Skeletal muscle tissue (tissue), 4 donors: ENCODE results near the gene C18orf32. TPM values are rescaled to one million over a fixed set of nuclear protein-coding genes. Genes with fewer than 3 reads are reported as not detected.
"Not testable (repeated sequence)": the region's sequence is repeated elsewhere in the genome, so short reads cannot be mapped to it uniquely, and the experiment has no call there.

ENCODE experiments used
- H3K27ac ChIP-seq: one replicate; pipeline ENCODE4 v1.7.0; 2013; ENCODE audit warnings: mild to moderate bottlenecking, low read depth, low read length, inconsistent platforms
- H3K27me3 ChIP-seq, 3 donors: one replicate each; pipeline ENCODE4 v1.7.0; 2013; ENCODE audit warnings: low read length in 3 of 3; ENCODE audit not compliant: control insufficient read depth in 3 of 3, insufficient read depth in 3 of 3
- H3K36me3 ChIP-seq, 3 donors: one replicate each; pipeline ENCODE4 v1.7.0; 2013; ENCODE audit warnings: low read length in 3 of 3; ENCODE audit not compliant: control insufficient read depth in 3 of 3, insufficient read depth in 3 of 3
- H3K4me1 ChIP-seq, 3 donors: one replicate each; pipeline ENCODE4 v1.7.0; 2013; ENCODE audit warnings: low read length in 3 of 3, mild to moderate bottlenecking in 3 of 3; ENCODE audit not compliant: control insufficient read depth in 3 of 3, insufficient read depth in 3 of 3
- H3K4me3 ChIP-seq, 3 donors: one replicate each; pipeline ENCODE4 v1.7.0; 2013; ENCODE audit warnings: low read length in 3 of 3
- H3K9ac ChIP-seq, 3 donors: one replicate each; pipeline ENCODE4 v1.7.0; 2013; ENCODE audit warnings: low read length in 3 of 3, mild to moderate bottlenecking in 3 of 3, moderate library complexity in 2 of 3, low read depth in 1 of 3
- H3K9me3 ChIP-seq, 3 donors: one replicate each; pipeline ENCODE4 v1.7.0; 2013; ENCODE audit warnings: low read length in 3 of 3; ENCODE audit not compliant: control insufficient read depth in 3 of 3
- total RNA-seq: library from RNA; depleted of rRNA; stranded (reverse); fragments of >200 nt; gene quantifications from one replicate; pipeline ENCODE4 v1.2.3, GENCODE V29; 2014
- donor health status: Osteomylitis.

The C18orf32 gene
- total RNA-seq, 1 donor from 2014 or later: 4.7 TPM

GRCh38 chr18:49459404-49460171 lies 27.4 kb downstream of the C18orf32 start:
- H3K9ac ChIP-seq: peak overlapping the region; percentile 92 to 96 (median 95)
- peak overlapping the region; percentile 90 for H3K27ac ChIP-seq
- peaks cover 13 to 24% (median 18%) of the 10 kb centered on the region in 3 donors for H3K4me1 ChIP-seq
- H3K4me3 ChIP-seq: peak overlapping the region; percentile 80 to 94 (median 91)
- H3K9me3 ChIP-seq: no peaks in the 10 kb centered on the region
- H3K36me3 ChIP-seq: no peaks in the 10 kb centered on the region
- H3K27me3 ChIP-seq: no peaks in the 10 kb centered on the region

GRCh38 chr18:49457616-49458015 lies 29.4 kb downstream of the C18orf32 start:
- no peak overlapping the region for H3K4me3 ChIP-seq
- H3K9ac ChIP-seq: no peak overlapping the region
- no peaks in the 10 kb centered on the region for H3K9me3 ChIP-seq
- no peak overlapping the region for H3K27ac ChIP-seq
- H3K4me1 ChIP-seq: peaks cover 13 to 24% (median 18%) of the 10 kb centered on the region in 3 donors
- no peaks in the 10 kb centered on the region for H3K36me3 ChIP-seq
- no peaks in the 10 kb centered on the region for H3K27me3 ChIP-seq

- H3K4me1 ChIP-seq: peaks cover 13 to 24% (median 18%) of the 10 kb centered on the region in 3 donors
- no peaks in the 10 kb centered on the region for H3K36me3 ChIP-seq
- H3K9ac ChIP-seq: peak overlapping the region in 1 of 3 donors; percentile 16
- H3K9me3 ChIP-seq: no peaks in the 10 kb centered on the region
- no peaks in the 10 kb centered on the region for H3K27me3 ChIP-seq
- H3K27ac ChIP-seq: no peak overlapping the region
- no peak overlapping the region for H3K4me3 ChIP-seq
These were observed 30.2 kb downstream of the C18orf32 start for GRCh38 chr18:49456794-49457193.

- not testable (repeated sequence) for H3K4me3 ChIP-seq, H3K27me3 ChIP-seq, H3K9ac ChIP-seq, H3K36me3 ChIP-seq, H3K27ac ChIP-seq, H3K4me1 ChIP-seq
- peaks cover 0 to 17% (median 7%) of the 10 kb centered on the region in 3 donors for H3K9me3 ChIP-seq
These were observed 34.5 kb downstream of the C18orf32 start for GRCh38 chr18:49452534-49452933.

GRCh38 chr18:49447810-49448745 lies 39.0 kb downstream of the C18orf32 start:
- Histone ChIP-seq H3K27ac (no peak overlapping the region), H3K9me3 (peaks cover 0 to 17% (median 7%) of the 10 kb centered on the region in 3 donors), H3K4me1 (no peaks in the 10 kb centered on the region)

GRCh38 chr18:49446481-49446880 lies 40.6 kb downstream of the C18orf32 start:
- Histone ChIP-seq H3K4me1 (peaks cover 0 to 3% (median 3%) of the 10 kb centered on the region in 3 donors), H3K9ac (no peak overlapping the region), H3K9me3 (peaks cover 0 to 17% (median 7%) of the 10 kb centered on the region in 3 donors), H3K4me3 (no peak overlapping the region), H3K27me3 (no peaks in the 10 kb centered on the region), H3K27ac (no peak overlapping the region), H3K36me3 (peaks cover 0 to 3% (median 3%) of the 10 kb centered on the region in 3 donors)

More at GRCh38 chr18:49447810-49448745, 39.0 kb downstream of the C18orf32 start:
- Histone ChIP-seq H3K9ac (no peak overlapping the region), H3K27me3 (no peaks in the 10 kb centered on the region), H3K36me3 (peaks cover 0 to 3% (median 3%) of the 10 kb centered on the region in 3 donors), H3K4me3 (no peak overlapping the region)

GRCh38 chr18:49444581-49444980 lies 42.5 kb downstream of the C18orf32 start:
- Histone ChIP-seq H3K27me3 (no peaks in the 10 kb centered on the region), H3K27ac (no peak overlapping the region), H3K9ac (no peak overlapping the region), H3K9me3 (peaks cover 0 to 12% (median 5%) of the 10 kb centered on the region in 3 donors), H3K4me1 (peaks cover 0 to 5% (median 3%) of the 10 kb centered on the region in 3 donors), H3K36me3 (peaks cover 0 to 3% (median 3%) of the 10 kb centered on the region in 3 donors), H3K4me3 (no peak overlapping the region)

GRCh38 chr18:49443837-49444236 lies 43.2 kb downstream of the C18orf32 start:
- H3K36me3 ChIP-seq: peaks cover 0 to 3% (median 1%) of the 10 kb centered on the region in 3 donors
- peaks cover under 1 to 5% (median 4%) of the 10 kb centered on the region in 3 donors for H3K4me1 ChIP-seq
- no peak overlapping the region for H3K4me3 ChIP-seq
- H3K27me3 ChIP-seq: no peaks in the 10 kb centered on the region
- no peak overlapping the region for H3K9ac ChIP-seq
- H3K27ac ChIP-seq: no peak overlapping the region
- peaks cover 0 to 7% (median 3%) of the 10 kb centered on the region in 3 donors for H3K9me3 ChIP-seq

GRCh38 chr18:49441338-49441938 lies 45.6 kb downstream of the C18orf32 start:
- peaks cover 6 to 14% (median 10%) of the 10 kb centered on the region in 3 donors for H3K4me1 ChIP-seq
- H3K9ac ChIP-seq: peak overlapping the region; percentile 52 to 65 (median 61)
- no peaks in the 10 kb centered on the region for H3K9me3 ChIP-seq
- peak overlapping the region; percentile 49 to 62 (median 62) for H3K4me3 ChIP-seq
- H3K36me3 ChIP-seq: no peaks in the 10 kb centered on the region
- H3K27me3 ChIP-seq: no peaks in the 10 kb centered on the region
- H3K27ac ChIP-seq: peak overlapping the region; percentile 74
